Coronary artery (tissue), 2 donors: Measurements from ENCODE around the gene UBTF.

ENCODE experiments used
- DNase-seq: peaks from one replicate; pipeline ENCODE4 v3.0.0-alpha.2; 2017; ENCODE audit warnings: low spot score
- H3K27ac ChIP-seq, 2 donors: fragments of 200-600 bp; sonication (generic); one replicate each; pipeline ENCODE4 v1.5.1; 2016 to 2019
- H3K4me3 ChIP-seq: fragments of 200-600 bp; sonication (generic); 2 replicates; pipeline ENCODE4 v1.5.1; 2016; ENCODE audit warnings: mild to moderate bottlenecking, moderate library complexity
- CTCF ChIP-seq: fragments of 200-600 bp; sonication (generic); IDR thresholded peaks from one replicate; pipeline ENCODE4 v1.5.1; 2019; ENCODE audit warnings: antibody characterized with exemption

UBTF gene

GRCh38 chr17:44167181-44167861, 52.2 kb downstream of the UBTF start:
- Histone ChIP-seq H3K27ac (no peak overlapping the region), H3K4me3 (no peak overlapping the region)
- TF ChIP-seq CTCF, result no peak
- DNase-seq, result no peak

- no peak overlapping the region for H3K4me3 ChIP-seq
These were observed 55.0 kb downstream of the UBTF start for GRCh38 chr17:44164476-44164875.

GRCh38 chr17:44159519-44160210, 59.8 kb downstream of the UBTF start:
- Histone ChIP-seq H3K27ac (no peak overlapping the region), H3K4me3 (no peak overlapping the region)
- no peak for TF ChIP-seq CTCF
- no peak for DNase-seq

More at GRCh38 chr17:44164476-44164875, 55.0 kb downstream of the UBTF start:
- TF ChIP-seq CTCF, result no peak
- no peak overlapping the region for H3K27ac ChIP-seq
- no peak for DNase-seq

GRCh38 chr17:44155488-44155887, 64.0 kb downstream of the UBTF start:
- Histone ChIP-seq H3K27ac (no peak overlapping the region), H3K4me3 (no peak overlapping the region)
- no peak for TF ChIP-seq CTCF
- DNase-seq, result no peak
